Iris pigment epithelial cell (primary cell): ENCODE data around the gene ATG4B.
A peak's percentile ranks its signal among the peaks of the same experiment; 100 is the strongest.
"Not testable (repeated sequence)": the region's sequence is repeated elsewhere in the genome, so short reads cannot be mapped to it uniquely, and the experiment has no call there.

Experiments
- DNase-seq: peaks from one replicate; pipeline ENCODE4 v3.0.0-alpha.2; 2011; ENCODE audit warnings: low read depth

The ATG4B gene

GRCh38 chr2:241640165-241640795 lies 2.8 kb downstream of the ATG4B start:
- DNase-seq: no peak

GRCh38 chr2:241641631-241642030 lies 4.1 kb downstream of the ATG4B start:
- DNase-seq: no peak

DNA sequence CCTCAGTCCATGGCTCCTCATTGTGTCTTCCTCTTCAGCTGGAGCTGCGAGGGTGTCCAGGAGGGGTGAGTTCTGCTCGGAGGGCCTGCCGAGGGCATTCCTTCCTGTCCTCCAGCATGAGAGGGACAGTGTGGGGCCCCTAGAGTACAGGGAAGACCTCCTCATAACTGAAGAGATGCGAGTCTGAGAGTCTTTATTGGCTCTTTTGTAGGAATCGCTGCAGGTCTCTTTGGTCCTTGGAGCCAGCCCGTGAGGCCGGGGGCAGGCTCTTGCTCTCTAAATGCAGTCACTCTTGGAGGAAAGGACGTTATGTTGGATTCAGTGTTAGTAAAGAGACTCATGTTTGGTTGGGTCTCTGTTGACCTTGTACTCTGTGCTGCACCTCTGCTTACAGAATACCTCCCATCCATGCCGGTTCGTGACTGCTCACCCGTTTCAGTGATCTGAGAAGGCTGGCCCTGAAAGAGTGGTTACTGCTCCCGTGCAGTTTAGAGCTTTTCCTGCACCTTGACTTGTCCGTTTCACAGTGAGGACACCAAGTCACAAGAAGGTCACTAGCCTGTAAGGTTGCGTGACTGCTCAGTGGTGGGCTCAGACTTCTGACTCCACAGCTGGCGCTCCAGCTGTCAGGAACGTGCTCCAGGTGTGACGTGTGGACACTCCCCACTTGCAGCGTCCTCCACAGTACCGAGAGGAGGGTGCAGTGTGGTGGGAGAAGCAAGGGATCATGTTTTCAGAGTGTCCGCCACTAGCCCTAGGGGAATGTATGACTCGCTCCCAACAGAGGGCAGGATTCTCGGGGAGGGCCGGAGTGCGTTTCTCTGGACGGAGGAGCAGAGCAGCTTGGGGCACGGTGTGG lies 7.8 kb downstream of the ATG4B start:
- no peak for DNase-seq

DNA sequence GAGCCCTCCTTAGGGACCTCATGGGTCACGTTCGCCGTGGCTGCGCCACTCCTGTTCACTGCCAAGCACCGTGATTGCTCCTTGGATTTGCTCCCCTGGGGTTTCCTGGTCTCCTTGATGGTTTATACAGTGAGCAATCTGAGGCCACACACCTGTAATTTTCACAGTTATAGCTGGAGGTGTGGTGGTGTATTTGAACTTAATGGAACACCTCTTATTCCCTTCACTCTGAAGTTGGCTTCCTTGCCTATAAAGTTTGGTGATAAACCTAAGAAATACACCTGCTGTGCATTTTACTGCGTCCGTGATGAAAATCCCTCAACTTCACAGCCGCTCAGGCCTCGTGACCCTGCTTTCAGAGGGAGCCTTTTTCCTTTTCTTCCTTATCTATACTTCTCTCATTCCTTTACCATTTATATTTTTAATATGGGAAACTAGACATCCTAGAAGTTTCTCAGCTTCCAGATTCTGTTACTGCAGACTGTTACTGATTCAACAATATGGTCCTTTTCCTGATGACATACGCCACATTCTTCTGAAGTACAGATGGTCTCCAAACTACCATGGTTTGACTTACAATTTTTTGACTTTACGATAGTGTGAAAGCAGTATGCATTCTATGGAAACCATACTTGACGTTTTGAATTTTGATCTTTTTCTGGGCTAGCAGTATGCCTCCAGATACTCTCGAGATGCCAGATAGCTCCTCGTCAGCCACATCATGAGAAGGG lies 8.6 kb downstream of the ATG4B start:
- DNase-seq: no peak

GRCh38 chr2:241648453-241648852 lies 11.0 kb downstream of the ATG4B start:
- no peak for DNase-seq

GRCh38 chr2:241649404-241649803 lies 11.9 kb downstream of the ATG4B start:
- no peak for DNase-seq

DNA sequence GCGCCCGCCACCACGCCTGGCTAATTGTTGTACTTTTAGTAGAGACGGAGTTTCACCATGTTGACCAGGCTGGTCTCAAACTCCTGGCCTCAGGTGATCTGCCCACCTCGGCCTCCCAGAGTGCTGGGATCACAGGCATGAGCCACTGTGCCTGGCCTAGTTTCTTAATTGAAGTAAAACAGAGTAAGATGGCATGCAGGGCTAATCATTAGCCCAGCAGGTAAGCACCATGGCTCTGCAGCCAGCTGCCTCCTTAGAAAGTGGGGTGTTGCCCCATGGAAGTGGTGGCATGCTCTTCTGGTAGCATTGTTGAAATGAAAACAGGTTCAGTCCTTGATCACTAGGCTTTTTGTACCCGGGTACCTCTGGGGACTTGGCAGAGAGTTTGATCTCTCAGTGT lies 12.4 kb downstream of the ATG4B start:
- no peak for DNase-seq

- no peak for DNase-seq
Observed at GRCh38 chr2:241652142-241652541, 14.6 kb downstream of the ATG4B start.

GRCh38 chr2:241652722-241653121 lies 15.2 kb downstream of the ATG4B start:
- DNase-seq: no peak

GRCh38 chr2:241653210-241653750 lies 15.8 kb downstream of the ATG4B start:
- no peak for DNase-seq

DNA sequence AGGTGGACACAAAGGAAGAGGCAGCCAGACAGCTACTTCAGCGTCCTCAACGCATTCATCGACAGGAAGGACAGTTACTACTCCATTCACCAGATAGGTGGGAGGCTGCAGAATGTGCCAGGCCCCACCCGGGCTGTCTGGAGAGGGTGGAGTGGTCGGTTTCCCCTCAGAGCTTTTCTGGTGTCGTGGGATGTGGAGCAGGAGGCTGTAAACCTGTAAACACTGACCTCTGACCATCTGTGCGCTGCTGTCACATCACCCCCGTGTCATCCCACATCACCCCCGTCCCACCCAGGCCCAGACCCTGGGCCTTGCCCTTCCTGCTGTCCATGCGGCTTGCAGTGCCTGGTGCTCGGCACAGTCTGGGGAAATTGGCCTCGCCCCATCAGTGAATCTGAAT lies 17.1 kb downstream of the ATG4B start:
- DNase-seq: no peak

DNA sequence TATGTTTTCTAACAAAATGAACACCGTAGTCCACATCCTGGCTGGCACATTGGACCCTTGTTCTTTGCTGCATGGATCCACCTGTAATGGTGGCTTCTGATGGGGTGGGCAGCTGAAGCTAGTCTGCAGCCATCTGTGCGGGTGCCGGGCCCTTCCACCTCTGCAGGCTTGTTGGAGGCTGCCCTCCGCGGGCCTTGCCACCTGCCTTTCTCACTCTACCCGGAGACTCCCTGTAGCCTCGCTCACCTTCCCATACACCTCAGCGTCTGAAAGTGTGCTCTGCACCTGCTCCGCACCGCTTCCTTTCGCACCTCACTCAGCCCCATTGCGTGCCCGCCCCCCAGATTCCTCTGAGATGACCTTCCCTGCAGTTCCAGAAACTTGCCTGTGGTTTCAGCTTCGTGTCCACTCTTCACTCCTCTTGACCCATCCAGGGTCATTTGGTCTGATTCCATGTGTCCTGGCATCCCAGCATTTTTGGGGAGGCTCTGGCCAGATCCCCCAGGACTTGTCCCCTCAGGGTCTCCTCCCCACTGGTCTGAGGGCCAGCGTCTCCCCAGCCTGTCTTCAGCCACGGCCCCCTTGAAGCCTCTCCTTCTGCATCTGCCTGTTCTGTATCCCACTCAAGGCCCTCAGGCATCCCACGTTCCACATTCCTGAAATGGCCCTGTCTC lies 18.2 kb downstream of the ATG4B start:
- DNase-seq: no peak

GRCh38 chr2:241656190-241656741 lies 18.8 kb downstream of the ATG4B start:
- DNase-seq: no peak

GRCh38 chr2:241657786-241658254 lies 20.3 kb downstream of the ATG4B start:
- no peak for DNase-seq

GRCh38 chr2:241658296-241658695 lies 20.8 kb downstream of the ATG4B start:
- no peak for DNase-seq

DNA sequence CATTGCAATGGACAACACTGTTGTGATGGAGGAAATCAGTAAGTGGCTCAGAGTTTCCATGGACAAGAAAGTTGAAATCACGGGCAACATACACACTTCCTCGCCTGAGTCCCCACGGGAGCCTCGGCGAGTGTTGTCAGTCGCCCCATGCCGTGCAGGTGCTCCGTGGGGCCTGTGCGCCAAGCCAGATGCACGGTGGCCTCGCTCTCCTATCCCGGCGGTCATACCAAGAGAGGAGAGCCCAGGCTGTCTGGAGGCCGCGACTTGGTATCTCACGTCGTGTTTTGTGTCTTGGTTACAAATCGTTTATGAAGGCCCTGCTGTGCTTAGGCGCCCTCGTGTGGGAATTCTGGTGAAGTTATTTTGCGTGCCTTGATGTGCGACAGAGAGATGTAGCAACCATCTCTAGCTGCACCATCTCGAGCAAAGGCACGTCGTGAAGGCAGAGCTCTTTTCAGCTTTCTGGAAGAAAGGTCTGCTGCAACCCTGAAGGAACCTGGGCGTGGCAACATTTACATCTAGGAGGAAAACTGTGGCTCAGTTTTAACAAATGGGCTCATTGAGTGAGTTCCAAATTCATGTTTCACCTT lies 21.8 kb downstream of the ATG4B start:
- DNase-seq: peak; percentile 81

DNA sequence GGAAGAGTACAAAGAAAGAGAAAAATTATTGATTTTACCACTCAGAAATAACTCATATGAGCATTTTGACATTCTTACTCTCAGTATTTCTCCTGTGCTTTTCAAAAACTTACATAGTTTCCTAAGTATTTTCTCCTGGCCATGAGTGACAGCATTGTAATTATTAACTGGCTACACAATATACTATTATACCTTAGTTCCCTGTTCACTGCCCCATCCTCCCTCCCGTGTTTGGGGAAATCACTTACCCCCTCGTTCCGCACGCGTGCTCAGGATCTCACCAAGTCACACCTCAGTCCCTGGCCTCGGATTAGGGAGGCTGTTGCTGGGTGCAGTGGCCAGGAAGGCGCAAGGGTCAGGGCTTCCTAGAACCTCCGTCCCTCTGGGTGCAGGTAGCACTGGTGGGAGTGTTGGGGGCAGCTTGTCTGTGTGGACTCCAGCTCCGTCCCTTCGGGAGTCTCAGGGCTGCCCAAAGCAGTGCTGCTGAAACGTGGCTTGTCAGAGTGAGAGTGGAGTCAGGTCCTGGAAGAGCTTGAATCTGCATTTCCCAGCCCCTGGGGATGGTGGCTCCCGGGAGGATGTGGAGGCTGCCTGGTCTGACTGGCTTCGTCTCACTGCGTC lies 23.2 kb downstream of the ATG4B start:
- DNase-seq: no peak

DNA sequence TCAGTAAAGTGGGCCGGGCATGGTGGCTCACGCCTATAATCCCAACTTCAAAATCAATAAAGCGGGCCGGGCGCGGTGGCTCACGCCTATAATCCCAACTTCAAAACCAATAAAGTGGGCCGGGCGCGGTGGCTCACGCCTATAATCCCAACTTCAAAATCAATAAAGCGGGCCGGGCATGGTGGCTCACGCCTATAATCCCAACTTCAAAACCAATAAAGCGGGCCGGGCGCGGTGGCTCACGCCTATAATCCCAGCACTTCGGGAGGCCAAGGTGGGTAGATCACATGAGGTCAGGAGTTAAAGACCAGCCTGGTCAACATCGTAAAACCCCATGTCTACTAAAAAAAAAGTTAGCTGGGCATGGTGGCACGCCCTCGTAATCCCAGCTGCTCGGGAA lies 25.2 kb downstream of the ATG4B start:
- DNase-seq: not testable (repeated sequence)

- DNase-seq: peak; percentile 25
Observed at GRCh38 chr2:241665731-241666440, 28.4 kb downstream of the ATG4B start.
